ENCODE data around the gene POLR3C.

DNA sequence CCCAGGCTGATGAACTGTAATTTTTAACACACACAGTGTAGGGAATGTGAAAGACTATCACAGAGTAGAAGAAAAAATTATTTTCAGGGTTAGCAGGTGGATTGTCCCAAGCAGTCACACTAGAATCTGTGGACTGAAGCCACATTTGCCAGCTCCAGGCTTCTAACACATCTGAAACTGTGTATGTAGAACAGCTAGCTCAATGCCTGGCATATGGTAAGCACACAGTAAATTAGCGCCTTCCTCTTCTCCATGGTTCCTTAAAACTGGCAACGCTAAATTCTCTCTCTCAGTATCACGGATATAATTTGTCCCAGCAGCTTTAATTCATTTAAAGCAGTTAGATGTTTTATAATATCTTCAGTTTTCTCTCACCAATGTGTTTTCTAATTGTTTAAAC lies 19.0 kb downstream of the POLR3C start:
- TF ChIP-seq, protein P1, sequence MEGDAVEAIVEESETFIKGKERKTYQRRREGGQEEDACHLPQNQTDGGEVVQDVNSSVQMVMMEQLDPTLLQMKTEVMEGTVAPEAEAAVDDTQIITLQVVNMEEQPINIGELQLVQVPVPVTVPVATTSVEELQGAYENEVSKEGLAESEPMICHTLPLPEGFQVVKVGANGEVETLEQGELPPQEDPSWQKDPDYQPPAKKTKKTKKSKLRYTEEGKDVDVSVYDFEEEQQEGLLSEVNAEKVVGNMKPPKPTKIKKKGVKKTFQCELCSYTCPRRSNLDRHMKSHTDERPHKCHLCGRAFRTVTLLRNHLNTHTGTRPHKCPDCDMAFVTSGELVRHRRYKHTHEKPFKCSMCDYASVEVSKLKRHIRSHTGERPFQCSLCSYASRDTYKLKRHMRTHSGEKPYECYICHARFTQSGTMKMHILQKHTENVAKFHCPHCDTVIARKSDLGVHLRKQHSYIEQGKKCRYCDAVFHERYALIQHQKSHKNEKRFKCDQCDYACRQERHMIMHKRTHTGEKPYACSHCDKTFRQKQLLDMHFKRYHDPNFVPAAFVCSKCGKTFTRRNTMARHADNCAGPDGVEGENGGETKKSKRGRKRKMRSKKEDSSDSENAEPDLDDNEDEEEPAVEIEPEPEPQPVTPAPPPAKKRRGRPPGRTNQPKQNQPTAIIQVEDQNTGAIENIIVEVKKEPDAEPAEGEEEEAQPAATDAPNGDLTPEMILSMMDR (conservative IDR thresholded peaks at IDR 0.05 in 1 of 2, IDR thresholded peaks at IDR 0.05 in 1 of 2; ENCODE audit: low read depth in 1 of 2, low read length in 2 of 2) = no peak
- TF ChIP-seq EZH2 (IDR thresholded peaks at IDR 0.05; ENCODE audit: low read length, missing control alignments) = no peak

Data from fibroblast of lung (primary cell).